Tibial nerve (tissue), 4 donors: ENCODE results near the gene SH3GL3. TPM values are rescaled to one million over a fixed set of nuclear protein-coding genes. Genes with fewer than 3 reads are reported as not detected.

Experiments used
- DNase-seq, 2 donors: peaks; one replicate each; pipeline ENCODE4 v3.0.0-alpha.2; 2019; ENCODE audit warnings: low spot score in 2 of 2
- H3K27ac ChIP-seq, 4 donors: fragments of 200-600 bp; sonication (generic) in 3 of 4; one replicate each; pipeline ENCODE4 v1.5.1; 2017 to 2019; ENCODE audit warnings: mild to moderate bottlenecking in 1 of 4
- H3K27me3 ChIP-seq, 2 donors: fragments of 200-600 bp; sonication (generic) in 1 of 2; one replicate each; pipeline versions ENCODE4 v1.5.1 to v1.6.0; 2017 to 2019
- H3K36me3 ChIP-seq, 3 donors: fragments of 200-600 bp; sonication (generic); one replicate each; pipeline ENCODE4 v1.5.1; 2018 to 2019
- H3K4me1 ChIP-seq, 4 donors: fragments of 200-600 bp; sonication (generic) in 3 of 4; one replicate each; pipeline ENCODE4 v1.5.1; 2017 to 2019
- H3K4me3 ChIP-seq, 4 donors: fragments of 200-600 bp; sonication (generic) in 3 of 4; one replicate each; pipeline ENCODE4 v1.5.1; 2017 to 2019; ENCODE audit warnings: mild to moderate bottlenecking in 1 of 4, moderate library complexity in 1 of 4
- H3K9me3 ChIP-seq, 4 donors: fragments of 200-600 bp; sonication (generic) in 3 of 4; one replicate each; pipeline ENCODE4 v1.5.1; 2017 to 2019
- CTCF ChIP-seq, 5 experiments: fragments of 200-600 bp in 3 of 5; fragments of 450-650 bp in 2 of 5; sonication (generic) in 3 of 5; IDR thresholded peaks; one replicate each; pipeline ENCODE4 v1.5.1; 2016 to 2019; ENCODE audit warnings: antibody characterized with exemption in 5 of 5, mild to moderate bottlenecking in 3 of 5, moderate library complexity in 2 of 5
- EP300 ChIP-seq, 2 donors: sonication (generic); formaldehyde crosslinking; IDR thresholded peaks; one replicate each; pipeline ENCODE4 v1.6.1; 2017; ENCODE audit warnings: antibody characterized with exemption in 2 of 2, mild to moderate bottlenecking in 1 of 2
- POLR2A ChIP-seq, 2 donors: fragments of 450-650 bp; IDR thresholded peaks; one replicate each; pipeline ENCODE4 v1.6.1; 2017; ENCODE audit warnings: antibody characterized with exemption in 2 of 2, mild to moderate bottlenecking in 2 of 2, moderate library complexity in 2 of 2
- WGBS, 2 donors: methylation state at CpG; one replicate each; pipeline ENCODE4 v1.1.5; 2018; 5-methylcytosine and 5-hydroxymethylcytosine counted together
- total RNA-seq, 4 donors: library from RNA; depleted of rRNA; stranded (reverse); fragments of >200 nt; gene quantifications; one replicate each; pipeline ENCODE4 v1.1.0, GENCODE V29; 2016

SH3GL3 gene
- total RNA-seq, 4 donors from 2014 or later, result 1.5 to 3.7 (median 3.1) TPM; not detected in 1

DNA sequence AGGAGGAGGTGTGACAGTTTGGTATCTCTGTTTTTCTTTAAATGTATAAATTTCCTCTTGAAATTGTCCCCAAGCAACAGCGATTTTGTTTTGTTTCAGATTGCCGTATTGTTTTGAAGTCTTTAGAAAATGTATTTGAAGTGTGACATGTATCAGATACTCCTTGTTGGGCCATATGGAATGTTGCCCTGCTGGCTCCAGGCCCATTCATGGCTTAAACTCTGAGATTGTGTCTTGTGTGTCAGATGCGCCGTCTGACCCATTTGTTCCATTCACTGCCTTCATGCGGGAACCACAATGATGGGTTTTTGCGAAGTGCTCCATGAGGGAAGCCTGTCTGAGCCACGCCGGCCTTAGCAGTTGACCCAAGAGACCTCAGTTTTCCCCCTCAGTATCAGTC lies 131.6 kb downstream of the SH3GL3 start:
- 79 to 81% methylated on average over 8 of the region's 8 CpGs for WGBS, 2 donors
- Histone ChIP-seq H3K27ac (no peak overlapping the region), H3K27me3 (no peaks in the 10 kb centered on the region), H3K9me3 (no peaks in the 10 kb centered on the region), H3K4me1 (no peaks in the 10 kb centered on the region), H3K36me3 (no peaks in the 10 kb centered on the region), H3K4me3 (no peak overlapping the region)
- no peak for DNase-seq
- TF ChIP-seq CTCF (IDR thresholded peaks at IDR 0.05) (no peak), POLR2A (IDR thresholded peaks at IDR 0.05) (no peak), EP300 (IDR thresholded peaks at IDR 0.05) (no peak)

DNA sequence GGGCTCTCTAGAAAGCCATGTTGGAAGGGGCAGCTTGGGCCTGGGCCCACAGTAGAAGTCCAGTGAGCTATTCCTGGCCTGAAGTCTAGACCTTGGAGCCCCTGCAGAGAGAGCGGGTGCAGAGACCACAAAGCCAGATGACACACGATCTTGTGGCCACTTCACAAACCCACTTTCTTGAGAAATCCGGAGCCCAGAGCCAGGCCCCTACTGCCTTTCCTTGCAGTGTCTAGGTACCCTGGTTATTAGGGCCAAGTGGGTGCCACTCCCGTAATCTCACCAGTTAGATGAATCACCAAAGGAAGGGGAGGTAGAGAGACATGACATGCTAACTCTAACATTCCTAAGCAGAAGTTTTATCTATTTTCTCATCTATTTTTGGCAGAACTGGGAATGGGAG lies 134.2 kb downstream of the SH3GL3 start:
- WGBS, 2 donors, result 90 to 94% methylated on average over 4 of the region's 4 CpGs
- no peaks in the 10 kb centered on the region for H3K9me3 ChIP-seq
- H3K36me3 ChIP-seq, result no peaks in the 10 kb centered on the region
- TF ChIP-seq CTCF (IDR thresholded peaks at IDR 0.05) (no peak), POLR2A (IDR thresholded peaks at IDR 0.05) (no peak), EP300 (IDR thresholded peaks at IDR 0.05) (no peak)
- DNase-seq, result no peak
- no peak overlapping the region for H3K4me3 ChIP-seq
- no peak overlapping the region for H3K27ac ChIP-seq
- H3K4me1 ChIP-seq, result no peaks in the 10 kb centered on the region
- peaks cover 0 to 1% of the 10 kb centered on the region in 2 donors for H3K27me3 ChIP-seq

DNA sequence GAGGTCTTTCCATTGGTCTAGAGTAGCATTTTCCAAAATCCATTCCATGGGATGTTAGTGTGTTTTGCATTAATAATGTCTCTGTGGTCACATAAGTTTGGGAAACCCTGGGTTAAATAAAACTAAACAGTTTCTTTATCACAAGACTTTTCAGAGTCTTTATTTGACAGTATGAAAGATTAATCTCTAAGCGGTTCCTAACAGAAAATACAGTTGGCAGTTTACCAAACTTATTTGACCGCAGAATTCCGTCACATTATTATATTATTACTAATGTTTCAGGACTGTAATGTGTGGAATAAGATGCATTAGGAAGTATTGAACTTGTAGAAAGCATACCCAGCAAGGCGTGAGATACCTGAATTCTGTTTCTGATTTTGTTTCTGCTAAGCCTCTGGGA lies 135.2 kb downstream of the SH3GL3 start:
- no peak for DNase-seq
- 48 to 51% methylated on average over 4 of the region's 4 CpGs for WGBS, 2 donors
- no peak for TF ChIP-seq CTCF (IDR thresholded peaks at IDR 0.05)
- H3K9me3 ChIP-seq, result no peaks in the 10 kb centered on the region
- H3K4me1 ChIP-seq, result no peaks in the 10 kb centered on the region
- H3K36me3 ChIP-seq, result no peaks in the 10 kb centered on the region
- H3K4me3 ChIP-seq, result no peak overlapping the region
- H3K27me3 ChIP-seq, result peaks cover 0 to 2% of the 10 kb centered on the region in 2 donors
- no peak overlapping the region for H3K27ac ChIP-seq

DNA sequence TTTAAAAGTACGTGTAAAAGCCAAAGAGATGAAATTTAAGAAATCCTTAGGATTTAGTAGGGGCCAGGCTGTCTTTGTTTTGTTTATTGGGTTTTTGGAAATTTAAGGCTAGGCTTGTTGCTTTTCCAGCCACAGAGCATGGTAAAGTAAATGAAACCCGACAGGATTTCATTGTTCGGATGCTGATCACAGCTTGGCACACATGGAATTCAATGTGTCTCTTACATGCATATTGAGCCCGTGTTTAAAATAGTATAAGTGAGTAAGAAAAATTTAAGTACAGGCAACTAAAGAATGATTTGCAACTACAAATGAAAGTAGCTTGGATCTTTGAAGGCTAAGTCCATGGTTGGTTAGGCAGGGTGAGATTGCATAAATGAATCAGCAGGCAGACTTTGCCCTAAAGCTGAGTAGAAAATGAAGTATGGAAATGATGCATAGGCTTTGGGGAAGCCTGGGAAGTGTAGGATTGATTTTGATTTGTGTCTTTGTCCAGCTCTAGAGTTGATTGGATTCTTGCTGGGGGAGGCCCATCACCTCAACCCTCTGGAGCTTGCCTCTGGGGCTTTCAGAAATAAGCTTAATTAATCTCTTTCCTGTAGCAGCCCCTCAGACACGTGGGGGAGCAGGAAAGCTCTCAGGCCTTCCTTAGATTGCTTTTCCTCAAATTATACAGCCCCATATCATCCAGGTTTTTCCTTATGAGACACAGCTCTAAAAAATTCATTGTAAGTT lies 138.6 kb downstream of the SH3GL3 start:
- DNase-seq, result no peak
- WGBS, 2 donors, result 57 to 63% methylated on average over 5 of the region's 5 CpGs
- H3K4me3 ChIP-seq, result no peak overlapping the region
- no peaks in the 10 kb centered on the region for H3K36me3 ChIP-seq
- TF ChIP-seq EP300 (IDR thresholded peaks at IDR 0.05) (no peak), POLR2A (IDR thresholded peaks at IDR 0.05) (no peak), CTCF (IDR thresholded peaks at IDR 0.05) (no peak)
- H3K27ac ChIP-seq, result no peak overlapping the region
- no peaks in the 10 kb centered on the region for H3K9me3 ChIP-seq
- H3K4me1 ChIP-seq, result no peaks in the 10 kb centered on the region
- H3K27me3 ChIP-seq, result peaks cover 0 to 2% of the 10 kb centered on the region in 2 donors

- TF ChIP-seq POLR2A (IDR thresholded peaks at IDR 0.05) (no peak), CTCF (IDR thresholded peaks at IDR 0.05) (no peak), EP300 (IDR thresholded peaks at IDR 0.05) (no peak)
- no peak overlapping the region for H3K27ac ChIP-seq
- no peak overlapping the region for H3K4me3 ChIP-seq
- peaks cover 0 to 2% of the 10 kb centered on the region in 2 donors for H3K27me3 ChIP-seq
- H3K4me1 ChIP-seq, result no peaks in the 10 kb centered on the region
- H3K36me3 ChIP-seq, result no peaks in the 10 kb centered on the region
- H3K9me3 ChIP-seq, result no peaks in the 10 kb centered on the region
- DNase-seq, result no peak
- 78 to 79% methylated on average over 3 of the region's 3 CpGs for WGBS, 2 donors
Observed at GRCh38 chr15:83587091-83587490, 139.9 kb downstream of the SH3GL3 start.
